GM18507 (cell line): ENCODE measurements around the gene RPUSD4.

Experiments
- DNase-seq: peaks from one replicate; pipeline ENCODE4 v3.0.0; 2011; ENCODE audit warnings: low read depth; ENCODE audit not compliant: insufficient read length; ENCODE audit errors: extremely low spot score
- FAIRE-seq: peaks from 2 replicates; lab custom pipeline; 2011; peaks lifted over from hg19 to GRCh38; lab: Jason Lieb, UNC

Gene RPUSD4

DNA sequence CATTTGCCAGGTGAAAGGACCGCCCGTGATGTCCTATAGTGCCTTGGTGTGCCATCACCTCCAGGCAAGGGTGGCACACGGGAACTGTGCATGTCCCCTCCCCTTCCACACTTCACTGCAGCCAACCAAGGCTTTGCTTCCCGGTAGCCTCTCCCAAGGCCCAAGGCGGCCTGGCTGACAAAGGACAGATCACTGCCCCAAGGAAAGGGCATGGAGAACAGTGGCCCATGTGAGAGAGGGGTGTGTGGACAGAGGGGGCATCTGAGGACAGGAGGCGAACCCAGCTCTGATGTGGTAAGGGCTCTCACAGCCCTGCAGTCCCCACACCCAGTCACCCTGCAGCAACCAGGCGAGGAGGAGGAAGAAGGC is 50.4 kb downstream of the RPUSD4 start:
- FAIRE-seq (no peak), DNase-seq (no peak)

DNA sequence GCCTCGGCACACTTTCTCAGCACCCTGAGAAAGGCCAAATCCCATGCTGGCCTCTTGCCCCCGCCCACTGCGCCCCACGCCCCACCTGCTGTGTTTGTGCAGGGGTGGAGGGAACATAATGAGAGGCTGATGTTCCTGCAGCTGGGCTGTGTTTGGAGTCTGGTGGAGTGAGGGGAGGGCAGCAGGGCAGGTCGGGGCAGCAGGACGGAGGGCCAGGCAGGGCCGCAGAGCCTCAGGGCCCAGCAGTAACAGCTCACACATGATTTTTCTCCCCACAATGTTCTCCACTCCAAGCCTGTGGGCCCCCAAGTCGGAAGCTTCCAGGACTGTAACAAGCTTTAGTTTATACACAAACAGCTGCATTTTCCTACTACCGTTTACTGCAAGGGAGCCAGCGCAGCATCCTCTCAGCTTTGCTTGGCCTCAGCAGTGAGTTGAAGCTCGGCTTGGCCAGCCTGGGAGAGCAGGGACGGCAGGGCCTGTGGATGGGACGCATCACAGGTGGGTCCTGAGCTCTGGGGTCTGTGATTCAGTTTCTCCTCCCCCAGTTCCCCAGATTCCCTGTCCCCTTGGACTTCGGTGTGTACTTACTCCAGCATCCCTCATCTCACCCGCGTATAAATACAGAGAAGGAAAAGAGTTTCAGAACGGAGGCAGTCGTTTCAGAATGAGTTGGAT is 51.0 kb downstream of the RPUSD4 start:
- FAIRE-seq (no peak), DNase-seq (no peak)

DNA sequence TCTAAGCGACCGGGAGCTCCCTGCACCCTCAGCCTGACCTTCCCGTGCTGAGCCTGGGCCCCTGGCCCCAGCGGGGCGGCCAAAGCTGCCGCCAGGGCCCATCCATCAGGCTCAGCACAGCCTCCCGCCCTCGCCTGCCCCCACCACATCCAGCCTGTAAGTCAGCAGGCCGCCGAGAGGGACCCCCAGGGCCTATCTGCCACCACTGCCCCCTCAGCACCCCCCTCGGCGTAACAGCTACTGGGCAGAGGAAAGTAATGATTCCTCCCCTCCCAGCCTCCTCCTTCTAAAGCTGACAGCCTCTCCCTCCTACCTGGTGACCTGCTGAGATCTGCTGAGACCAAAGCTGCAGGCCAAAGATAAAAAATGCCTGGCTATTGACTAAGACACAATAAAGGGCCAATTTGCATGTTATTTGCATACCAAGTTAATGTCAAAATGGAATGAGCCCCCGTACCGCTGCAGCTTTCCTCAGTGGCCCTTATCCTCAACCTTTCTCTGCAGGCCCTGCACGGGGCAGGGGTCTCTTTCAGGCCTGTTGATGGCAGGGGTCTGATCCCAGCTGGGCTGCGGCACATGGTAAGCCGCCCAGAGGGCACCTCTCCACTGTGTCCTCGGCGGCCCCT is 51.6 kb downstream of the RPUSD4 start:
- no peak for DNase-seq

DNA sequence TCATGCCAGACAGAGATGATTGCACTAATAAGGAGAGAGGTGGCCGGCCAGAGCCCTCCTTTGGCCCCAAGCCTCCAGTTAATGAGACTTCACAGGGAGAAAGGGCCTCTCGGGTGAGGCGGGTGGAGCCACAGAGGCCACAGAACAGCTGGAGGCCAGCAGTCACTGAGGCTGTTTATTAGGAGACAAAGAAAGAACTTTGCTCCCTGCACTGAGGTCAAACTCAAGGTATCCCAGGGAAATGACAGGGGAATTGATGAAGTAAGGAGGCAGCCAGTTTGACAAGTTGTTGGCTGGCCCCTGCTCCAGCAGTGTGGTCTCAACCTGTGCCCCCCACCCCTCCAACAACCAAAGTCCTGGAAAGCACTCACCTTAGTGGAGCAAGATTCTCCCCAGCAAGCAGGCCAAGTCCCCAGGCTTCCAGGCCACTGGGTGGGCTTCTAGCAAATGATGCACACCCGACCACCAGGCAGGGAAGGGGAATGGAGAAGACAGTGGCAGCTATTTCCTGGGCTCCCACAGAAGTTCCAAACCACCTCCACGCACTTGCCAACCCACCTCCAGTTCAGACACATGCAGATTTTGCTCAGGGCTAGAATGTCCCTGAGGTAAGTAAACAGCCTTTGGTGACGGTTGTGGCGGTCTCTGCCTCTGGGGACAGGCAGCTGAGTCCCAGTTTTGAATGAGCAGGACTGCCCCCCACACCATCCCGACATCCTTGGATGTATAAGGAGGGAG is 53.2 kb downstream of the RPUSD4 start:
- DNase-seq: no peak
- FAIRE-seq: no peak

More for the DNA sequence above, 51.6 kb downstream of the RPUSD4 start:
- FAIRE-seq: no peak

DNA sequence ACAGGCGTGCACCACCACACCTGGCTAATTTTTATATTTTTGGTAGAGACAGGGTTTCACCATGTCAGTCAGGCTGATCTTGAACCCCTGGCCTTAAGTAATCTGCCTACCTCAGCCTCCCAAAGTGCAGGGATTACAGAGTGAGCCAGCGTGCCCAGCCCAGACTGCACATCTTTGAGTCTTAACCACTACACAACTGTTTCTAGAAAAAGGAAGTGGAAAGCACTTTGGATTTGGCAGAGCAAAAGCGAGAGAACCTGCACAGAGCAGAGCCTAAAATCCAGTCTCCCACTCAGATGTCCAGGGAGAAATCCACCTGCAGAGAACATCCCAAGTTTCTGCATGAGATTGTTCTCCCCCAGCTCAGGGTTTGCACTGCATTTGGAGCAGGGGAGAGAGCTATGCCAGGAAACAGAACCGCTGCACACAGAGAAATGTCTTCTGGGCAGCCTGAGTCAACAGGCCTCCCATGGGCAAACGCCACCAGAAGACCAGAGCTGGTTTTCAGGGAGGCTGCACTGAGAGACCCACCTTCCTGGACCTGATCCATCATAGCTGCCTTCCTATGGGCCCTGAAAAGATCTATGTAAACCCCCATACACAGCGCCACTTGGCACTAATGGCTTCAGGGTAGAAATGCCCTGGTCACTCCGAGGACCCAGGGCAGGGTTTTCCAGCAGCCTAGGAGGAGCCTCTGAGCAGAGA is 54.0 kb downstream of the RPUSD4 start:
- DNase-seq (no peak), FAIRE-seq (no peak)

DNA sequence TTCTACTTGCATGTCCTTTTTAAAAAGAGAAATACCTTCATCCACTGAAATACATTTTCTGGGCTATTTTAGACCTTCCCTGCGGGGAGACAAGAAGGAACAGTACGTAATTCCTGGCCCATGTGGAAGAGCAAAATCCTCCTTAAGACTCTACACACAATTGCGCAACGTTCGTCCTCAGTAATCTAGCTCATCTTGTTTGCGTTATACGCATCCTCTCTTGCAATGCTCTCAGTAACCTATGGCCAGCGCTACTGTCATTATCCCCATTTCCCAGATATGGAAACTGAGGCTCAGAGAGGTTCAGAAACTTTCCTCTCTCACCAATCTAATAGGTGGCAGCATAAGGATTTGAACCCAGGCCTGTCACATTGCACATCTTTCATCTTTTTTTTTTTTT is 54.6 kb downstream of the RPUSD4 start:
- FAIRE-seq: no peak
- DNase-seq: no peak

DNA sequence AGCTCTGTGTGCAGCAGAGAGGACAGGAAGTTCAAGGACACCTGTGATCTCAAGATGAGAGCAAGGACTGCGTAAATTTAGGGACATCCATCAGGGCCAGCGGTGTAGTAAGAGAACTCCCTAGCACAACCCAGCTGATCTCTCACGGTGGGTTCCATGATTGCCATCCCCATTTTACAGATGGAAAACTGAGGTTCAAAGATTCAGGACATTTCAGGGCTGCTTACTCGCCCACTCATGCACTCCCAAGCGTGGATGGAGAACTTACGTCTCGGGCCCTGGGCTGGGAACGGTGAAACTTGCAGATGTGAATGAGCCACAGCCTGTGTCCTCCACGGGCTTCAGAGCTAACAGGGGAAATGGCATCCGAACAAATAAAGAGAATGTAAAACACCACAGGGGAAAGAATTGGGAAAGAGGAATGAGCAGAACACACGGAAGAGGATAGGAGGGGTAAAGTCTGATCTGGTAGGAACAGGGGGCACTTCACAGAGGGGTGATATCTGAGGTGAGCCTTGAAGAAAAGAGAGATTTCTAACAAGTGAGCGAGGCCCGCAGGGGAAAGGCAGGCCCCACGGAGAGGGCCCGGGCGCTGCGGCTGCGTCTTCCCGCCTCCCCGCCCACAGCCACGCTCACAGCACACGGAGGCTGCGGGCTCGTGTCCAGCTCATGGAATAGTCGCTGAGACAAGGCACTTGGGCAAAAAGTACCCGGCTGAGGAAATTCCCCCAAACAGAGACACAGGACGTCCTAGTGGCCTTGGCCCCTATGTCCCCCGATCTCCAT is 55.9 kb downstream of the RPUSD4 start:
- no peak for DNase-seq
- no peak for FAIRE-seq

DNA sequence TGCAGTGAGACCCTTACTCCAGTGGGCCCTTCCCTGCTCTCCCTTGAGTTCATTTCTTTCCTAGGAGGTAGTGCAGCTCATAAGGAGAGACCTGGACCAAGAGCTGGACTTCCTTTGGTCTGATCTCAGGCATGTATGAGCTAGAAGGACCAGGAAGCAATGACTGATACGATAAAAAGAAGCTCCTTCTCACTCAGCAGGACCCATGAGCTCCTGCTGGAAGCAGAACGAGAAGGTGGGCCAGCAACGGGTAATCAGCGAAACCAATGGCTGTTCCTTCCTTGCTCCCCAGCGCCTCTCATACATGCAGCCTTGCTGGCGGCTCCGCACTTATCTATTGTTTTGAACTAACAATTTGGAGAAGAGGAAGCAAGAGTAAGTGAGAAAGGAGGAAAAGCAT is 56.8 kb downstream of the RPUSD4 start:
- FAIRE-seq (no peak), DNase-seq (no peak)

DNA sequence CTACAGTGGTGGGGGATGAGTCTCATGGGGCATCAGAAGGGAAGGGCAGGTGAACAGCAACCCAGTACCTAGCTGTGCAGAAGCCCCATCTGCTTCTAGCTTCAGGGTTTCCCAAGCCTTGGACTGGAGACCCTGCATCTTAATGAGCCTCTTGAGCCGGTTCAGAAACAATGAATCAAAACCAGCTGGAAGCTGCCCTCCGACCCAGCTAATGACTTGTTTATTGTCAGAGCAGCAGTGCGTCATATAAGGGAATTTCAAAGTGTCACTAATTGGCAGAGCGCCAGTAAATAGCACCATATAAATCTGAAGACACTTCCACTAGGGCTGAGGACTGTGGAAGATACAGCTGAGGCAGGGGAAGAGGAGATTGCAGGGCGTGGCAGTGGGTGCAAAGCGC is 57.5 kb downstream of the RPUSD4 start:
- DNase-seq: no peak
- no peak for FAIRE-seq

DNA sequence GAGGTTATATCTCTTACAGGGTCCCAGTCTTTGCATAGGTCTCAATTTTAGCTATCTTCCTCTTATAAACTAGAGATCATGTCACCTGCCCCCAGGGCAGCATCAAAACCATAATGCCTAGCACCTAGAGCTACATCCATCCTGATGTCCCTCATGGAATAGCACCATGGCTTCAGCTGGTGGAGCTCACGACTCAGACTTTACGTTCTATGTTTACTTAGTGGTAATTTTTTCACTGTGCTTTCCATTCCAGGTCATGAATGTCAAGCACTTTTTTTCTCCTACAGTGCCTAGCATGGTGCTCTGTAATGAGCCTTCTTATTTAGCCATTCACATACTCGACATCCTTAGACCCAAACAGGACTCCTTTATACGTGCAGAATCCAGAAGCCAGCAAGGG is 58.4 kb downstream of the RPUSD4 start:
- DNase-seq (no peak), FAIRE-seq (no peak)

DNA sequence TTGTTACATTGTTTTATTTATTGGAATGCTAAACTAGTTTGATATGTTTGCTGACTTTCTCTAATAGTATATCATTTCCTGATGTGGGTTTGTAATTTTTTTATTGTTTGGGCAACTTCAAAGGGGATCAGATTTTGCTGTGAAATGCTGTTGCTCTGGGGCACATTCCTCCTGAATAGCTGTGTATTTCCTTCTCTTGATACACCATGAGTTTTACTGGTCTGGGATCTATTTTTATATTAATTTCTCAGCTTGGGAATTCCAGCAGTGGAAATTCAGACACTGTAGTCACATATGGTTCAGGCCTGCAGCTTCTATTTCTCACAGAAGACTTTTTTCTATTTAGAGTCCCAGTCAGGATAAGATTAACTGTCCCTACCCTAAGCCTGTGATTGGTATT is 58.9 kb downstream of the RPUSD4 start:
- no peak for FAIRE-seq
- no peak for DNase-seq

DNA sequence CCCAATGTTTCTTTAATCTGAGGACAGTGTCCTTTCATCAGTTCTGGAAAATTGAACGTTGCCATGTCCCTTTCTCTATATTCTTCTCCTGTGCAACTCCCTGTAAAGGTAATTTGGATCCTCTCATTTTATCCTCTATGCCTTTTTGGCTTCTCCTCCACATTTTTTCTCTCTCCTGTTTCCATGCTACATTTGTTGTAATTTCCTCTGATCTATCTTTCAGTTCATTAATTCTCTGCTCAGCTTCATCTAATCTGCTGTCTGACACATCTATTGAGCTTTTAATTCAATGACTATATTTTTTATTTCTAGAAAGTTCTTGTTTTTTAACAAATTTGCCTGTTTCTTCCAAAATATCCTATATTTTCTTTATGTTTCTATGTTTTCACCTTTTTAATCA is 59.3 kb downstream of the RPUSD4 start:
- DNase-seq (no peak), FAIRE-seq (no peak)
